ENCODE measurements around the gene NAV3.

- TF ChIP-seq CTCF (IDR thresholded peaks at IDR 0.05; ENCODE audit: low read depth, low read length, poor library complexity, severe bottlenecking) (no peak), EZH2phosphoT487 (IDR thresholded peaks at IDR 0.05; ENCODE audit: borderline replicate concordance, low read length) (no peak)
These were observed 208.3 kb downstream of the NAV3 start for GRCh38 chr12:78038986-78039385.
